GM18498 (cell line): ENCODE results near the gene EFNA3.
"Not testable (repeated sequence)": the region's sequence is repeated elsewhere in the genome, so short reads cannot be mapped to it uniquely, and the experiment has no call there.

Experiments used
- ATAC-seq: cut with Tn5 transposase; IDR thresholded peaks from one replicate; pipeline ENCODE4 v1.9.1; 2021; ENCODE audit warnings: mild to moderate bottlenecking, moderate library complexity; ENCODE audit not compliant: unreplicated experiment

The EFNA3 gene

DNA sequence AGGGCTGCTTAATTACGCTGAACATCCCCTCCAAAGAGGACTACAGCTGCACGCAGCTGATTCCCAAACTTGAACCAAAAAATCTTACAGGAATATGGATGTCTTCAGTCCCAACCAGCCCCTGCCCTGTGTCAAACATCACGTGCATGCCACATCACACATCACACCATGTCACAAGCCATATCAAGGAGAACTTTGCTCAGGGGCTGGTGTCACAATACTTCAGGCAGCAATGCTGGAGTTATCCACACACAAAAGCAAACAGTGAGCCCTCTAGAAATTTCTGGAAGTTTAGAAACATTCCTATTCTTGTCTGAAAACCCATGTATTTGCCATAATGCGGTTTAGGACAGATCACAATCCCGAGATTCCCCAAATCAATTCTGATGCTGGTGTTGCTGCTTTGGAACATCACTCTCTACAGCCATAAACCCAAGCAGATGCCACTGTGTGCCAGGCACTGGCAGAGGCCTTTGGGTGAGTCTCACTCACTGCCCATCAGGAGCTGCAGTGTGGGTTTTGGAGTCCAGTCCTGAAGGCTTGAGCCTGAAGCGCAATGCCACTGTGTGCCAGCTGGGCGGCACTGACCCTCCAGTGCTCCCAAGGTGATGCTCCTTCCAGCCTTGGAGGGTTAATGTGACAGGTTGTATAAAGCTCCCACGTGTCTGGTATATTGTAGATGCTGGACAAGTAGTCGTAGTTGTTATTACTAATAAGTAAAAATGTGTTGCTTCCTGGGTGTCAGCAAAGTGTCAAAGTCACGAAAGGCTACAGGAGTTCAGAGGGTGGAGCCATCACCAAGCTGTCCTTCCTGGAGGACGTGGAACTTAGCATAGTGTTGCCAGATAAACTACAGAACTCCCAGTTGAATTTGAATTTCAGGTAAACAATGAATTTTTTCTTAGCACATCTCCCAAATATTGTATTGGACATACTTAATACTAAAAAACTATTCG is 28.9 kb downstream of the EFNA3 start:
- no peak for ATAC-seq

DNA sequence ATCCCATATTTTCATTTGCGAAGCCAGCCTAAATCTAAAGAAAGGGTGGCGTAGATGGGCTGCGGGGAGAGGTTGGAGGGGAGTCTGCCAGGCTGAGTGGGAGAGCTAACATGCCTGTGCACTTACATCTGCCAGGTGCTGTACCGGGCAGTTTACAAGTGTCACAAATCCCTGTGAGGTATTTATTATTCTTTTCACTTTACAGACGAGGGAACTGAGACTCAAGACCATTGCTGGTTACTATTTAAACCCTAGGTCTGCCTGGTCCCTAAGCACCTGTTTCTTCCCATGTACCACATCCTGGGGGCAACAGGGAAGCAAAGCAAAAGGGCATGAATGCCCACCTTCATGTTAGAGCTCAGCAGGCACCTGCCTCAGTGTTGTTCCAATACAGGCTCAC is 29.7 kb downstream of the EFNA3 start:
- ATAC-seq: no peak

DNA sequence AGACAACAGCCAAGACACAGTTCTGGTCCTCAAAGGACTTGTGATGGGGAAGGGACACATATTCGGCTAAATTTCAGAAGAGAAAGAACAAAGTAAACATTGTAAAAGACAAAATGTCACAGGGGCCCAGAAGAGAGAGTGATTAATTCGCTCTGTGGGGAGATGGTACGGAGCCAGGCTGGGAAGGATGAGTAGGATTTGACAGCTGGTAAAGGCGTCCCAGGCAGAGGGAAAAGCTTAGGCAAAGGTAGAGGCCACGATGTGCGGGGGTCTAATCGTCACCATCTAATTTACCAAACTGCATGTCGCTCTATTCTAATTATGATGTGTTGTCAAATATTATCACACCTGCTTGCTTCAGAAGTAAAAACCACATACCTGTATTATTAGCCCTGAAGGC is 31.7 kb downstream of the EFNA3 start:
- ATAC-seq: no peak

DNA sequence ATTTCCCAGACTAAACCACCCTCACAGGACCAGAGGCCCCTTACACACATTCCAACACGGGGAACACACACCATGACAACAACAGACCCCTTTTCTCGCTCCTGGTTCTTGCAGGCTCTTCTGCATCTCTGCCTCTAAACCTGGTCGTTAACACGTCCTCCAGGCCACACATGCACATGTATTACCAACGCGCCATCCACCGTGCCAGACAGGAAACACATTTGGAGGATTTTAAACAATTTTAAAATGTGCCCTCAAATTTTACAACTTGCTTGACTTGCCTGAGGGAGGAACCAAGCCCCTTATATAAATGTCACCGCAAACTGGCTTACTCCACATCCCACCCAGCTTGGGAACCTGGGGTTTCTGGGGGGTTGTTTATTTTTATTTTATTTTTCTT is 32.2 kb downstream of the EFNA3 start:
- no peak for ATAC-seq

DNA sequence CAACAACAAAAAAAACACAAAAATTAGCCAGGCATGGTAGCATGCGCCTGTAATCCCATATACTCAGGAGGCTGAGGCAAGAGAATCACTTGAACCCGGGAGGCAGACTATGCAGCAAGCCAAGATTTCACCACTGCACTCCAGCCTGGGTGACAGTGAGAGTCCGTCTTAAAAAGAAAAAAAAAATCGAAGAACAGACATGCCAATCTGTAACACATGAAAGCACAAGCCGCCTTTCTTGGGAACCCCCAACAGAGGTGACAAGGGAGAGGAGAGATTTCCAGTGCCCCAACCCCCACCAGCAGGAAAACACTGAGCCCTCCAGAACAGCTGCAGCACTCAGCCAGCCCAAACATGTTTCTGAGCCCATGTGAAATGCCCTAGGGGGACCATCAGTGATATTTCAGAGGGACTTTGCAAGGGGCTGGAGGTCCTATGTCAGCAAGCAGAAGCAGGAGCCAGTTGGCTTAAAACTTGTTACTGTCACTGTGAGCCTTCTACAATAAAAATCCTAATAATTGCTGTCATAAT is 34.9 kb downstream of the EFNA3 start:
- no peak for ATAC-seq

DNA sequence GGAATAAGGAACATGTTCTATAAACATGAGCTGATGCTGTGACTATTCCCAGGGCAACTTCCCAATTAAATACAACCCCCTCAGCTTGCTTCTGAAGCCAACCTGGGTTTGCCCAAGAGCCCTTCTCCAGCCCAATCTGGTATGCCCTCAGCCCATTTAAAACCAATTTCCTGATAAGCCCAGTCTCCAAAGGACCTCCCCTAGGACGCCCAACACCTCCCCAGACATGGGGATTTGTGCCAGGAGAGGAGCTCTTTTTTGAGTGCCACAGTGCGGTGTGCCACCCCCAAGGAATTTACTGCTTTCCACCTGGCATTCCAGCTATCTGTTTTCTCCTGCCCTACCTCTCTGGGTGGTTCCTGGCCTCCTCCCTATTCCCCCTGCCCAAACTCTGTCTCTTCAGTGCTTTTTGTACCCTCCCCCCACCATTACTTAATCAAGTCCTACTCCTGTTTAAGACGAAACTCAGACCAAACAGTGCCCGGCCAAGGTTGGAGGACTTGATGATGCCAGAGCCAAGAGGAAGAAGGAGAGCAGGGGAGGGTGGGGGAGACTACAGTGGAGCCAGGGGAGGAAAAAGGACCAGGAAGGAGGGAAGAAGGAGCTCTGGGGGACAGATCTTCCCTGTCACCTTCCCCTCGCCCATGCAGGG is 37.6 kb downstream of the EFNA3 start:
- no peak for ATAC-seq

DNA sequence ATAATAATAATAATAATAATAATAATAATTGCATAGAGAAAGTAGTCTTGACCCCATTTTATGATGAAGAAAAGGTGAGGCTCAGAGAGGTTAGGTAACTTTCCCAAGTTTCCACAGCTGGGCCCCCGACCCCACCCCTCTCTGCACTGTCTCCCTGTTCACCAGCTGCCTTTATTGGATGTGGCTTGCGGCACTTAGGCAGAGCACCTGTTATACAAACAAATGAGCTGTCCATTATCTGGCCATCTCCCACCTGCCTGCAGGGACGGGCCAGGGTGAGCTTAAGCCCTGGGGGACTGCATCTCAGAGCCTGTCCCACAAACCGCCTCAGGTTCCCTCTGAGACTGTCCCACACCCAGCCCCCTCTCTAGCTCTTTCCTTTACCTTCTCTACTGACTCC is 39.0 kb downstream of the EFNA3 start:
- ATAC-seq: no peak

DNA sequence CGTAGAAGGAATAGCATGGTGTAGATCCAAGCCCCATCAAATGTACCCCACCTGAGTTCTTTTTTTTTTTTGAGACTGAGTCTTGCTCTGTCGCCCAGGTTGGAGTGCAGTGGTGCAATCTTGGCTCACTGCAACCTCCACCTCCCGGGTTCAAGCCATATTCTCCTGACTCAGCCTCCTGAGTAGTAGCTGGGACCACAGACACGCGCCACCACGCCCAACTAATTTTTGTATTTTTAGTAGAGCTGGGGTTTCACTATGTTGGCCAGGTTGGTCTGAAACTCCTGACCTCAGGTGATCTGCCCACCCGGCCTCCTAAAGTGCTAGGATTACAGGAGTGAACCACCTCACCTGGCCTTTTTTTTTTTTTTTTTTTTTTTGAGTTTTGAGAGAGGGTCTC is 39.5 kb downstream of the EFNA3 start:
- ATAC-seq: not testable (repeated sequence)

DNA sequence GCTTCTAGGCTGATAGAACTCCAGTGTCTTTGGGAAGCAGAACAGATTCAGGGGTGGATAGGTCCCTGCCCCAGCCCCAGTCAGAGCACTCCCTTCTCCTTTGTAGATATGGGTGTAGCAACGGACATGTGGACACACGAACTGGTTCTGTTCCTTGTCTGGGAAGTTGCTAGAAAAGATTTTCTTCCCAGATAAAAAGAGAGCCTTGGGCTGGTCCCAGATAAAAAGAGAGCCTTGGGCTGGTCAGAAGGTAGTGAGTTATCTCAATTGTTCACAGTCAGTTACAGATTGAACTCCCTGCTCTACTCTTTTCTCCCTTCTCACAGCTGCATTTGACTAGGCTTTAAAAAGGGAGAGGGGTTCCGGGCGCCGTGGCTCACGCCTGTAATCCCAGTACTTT is 41.6 kb downstream of the EFNA3 start:
- no peak for ATAC-seq

DNA sequence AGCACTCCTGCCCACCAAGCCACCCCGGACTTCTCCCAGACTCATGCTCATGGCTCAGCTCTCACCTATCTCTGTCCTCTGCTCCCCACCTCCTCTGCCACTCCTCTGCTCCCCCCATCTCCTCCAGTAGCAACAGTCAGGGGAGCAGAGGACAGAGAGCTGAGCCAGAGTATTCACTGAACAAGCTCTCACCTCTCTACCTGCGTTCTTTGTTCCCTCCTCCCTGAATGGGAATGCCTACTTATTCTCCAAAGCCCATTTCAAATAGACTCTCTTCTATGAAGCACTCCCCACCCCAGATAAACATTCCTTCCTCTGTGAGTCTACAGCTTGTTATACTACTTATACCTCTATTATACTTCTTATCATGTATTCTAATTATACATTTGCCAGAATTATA is 42.6 kb downstream of the EFNA3 start:
- no peak for ATAC-seq

DNA sequence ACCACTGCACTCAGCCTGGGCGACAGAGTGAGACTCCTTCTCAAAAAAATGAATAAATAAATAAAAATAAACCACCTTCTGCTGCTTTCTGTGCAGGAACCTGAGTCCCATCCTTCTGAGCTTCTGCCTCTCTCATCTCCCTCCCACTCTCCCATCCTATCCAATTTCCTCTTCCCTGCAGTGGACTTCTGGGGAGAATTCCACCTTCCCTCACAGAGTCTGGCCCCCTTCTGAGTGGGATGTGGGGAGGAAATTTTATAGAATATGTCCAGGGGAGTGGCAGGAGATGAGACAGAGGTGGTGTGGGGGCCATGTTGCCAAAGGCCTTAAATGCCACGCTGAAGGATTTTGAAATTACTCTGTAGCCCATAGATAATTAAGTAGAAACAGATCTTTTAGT is 43.7 kb downstream of the EFNA3 start:
- no peak for ATAC-seq

DNA sequence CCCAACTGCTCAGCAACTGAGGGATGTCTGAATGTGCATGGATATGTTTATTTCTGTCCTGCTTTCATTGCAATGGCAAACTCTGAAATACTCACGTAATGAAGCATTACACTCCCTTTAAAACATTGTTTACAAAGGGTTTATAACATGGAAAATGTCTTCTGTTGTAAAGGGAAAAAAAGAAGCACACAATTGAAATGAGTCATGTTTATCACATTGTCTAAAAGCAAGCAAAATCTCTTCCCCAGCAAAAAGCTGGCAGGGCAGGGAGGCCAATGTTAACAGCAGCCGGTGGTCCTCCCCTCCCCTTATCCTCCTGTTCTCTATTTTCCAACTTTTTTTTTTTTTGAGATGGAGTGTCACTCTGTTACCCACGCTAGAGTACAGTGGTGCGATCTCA is 45.2 kb downstream of the EFNA3 start:
- ATAC-seq: no peak

DNA sequence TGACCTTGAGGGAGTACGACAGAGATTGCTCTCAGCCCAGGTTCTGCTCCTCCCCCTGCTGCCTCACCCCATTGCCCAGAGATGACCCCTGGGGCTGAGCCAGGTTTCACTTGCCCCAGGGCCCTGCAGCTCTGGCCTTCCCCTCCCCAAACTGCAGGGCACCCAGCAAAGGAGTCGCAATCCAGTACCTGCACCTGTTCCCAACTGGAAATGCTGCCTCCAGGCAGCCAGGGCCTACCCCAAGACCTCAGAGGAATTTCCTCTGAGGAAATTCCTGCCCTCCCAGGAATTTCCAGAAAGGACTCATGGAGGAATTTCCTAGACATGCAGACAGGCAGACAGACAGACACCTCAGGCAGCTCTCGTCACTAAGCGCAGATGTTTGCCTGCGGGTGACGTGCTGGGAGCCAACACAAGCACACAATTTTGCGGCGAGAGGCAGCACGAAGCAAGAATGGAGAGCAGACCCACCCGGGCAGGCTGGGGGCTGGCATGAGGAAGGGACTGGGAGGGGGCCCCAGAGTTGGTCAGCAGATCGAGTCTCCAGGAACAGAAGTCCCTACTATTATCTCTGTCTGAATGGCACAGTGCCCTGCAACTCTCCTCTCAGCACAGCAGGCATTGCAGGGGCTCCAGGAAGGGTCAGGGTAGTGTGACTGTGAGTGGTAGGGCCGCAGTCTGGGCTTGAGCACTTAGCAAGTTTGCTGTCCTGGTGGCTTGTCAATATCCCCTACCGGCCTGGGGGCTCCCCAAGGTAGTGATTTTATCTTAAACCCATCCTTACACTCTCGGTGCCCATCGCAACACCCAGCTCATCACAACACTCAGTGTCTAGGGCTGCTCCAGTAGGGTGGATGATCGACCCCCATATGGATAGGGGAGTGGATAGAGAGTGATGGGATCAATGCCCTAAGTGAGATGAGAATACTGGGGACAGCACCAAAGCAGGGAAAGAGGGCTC is 46.1 kb downstream of the EFNA3 start:
- no peak for ATAC-seq

DNA sequence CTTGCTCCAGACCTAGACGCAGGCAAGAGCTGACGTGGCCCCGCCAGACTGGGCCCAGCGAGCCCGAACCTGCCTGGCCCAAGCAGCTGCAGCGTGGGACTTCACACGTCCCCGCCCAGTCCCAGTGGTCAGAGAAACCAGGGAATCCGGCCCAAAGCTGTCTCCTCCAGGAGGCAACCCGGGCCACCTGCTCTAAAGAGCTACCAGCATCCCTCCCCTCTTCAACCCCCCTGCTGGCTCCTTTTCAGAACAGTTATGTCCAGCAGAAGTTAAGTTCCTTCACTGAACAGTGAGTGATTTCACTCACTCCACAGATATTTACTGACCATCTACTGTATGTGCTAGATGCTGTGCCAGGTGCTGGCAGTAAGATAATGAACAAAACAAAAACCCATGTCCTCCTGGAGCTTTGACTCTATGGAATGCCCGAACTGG is 46.9 kb downstream of the EFNA3 start:
- no peak for ATAC-seq

DNA sequence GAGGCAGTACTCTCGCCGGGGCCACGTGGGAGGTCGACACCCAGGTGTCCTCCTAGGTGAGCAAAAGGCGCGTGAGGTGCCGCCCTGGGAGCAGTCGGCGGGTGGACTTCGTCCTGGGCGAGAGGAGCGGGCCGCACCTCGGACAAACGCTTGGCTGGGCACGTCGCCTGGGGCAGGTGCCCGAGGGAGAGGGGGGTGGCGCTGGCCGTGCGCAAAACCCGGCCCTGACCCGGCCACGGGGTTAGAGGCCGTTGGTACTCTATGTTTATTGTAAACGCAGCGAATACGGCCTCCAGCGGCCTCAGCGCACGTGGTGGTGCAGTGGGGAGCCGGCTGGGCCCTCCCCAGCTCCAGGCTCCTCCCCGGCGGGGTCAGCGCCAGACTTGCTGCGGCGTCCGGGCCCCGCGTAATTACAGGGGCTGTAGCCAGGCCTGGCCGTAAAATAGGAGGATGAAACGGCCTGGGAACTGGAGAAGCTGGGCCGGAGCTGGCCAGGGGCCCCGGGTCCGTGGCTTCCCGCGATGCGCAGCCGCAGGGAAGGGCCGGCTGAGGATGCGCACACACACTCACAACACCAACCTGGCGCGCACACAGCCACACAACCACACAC is 47.4 kb downstream of the EFNA3 start:
- no peak for ATAC-seq

DNA sequence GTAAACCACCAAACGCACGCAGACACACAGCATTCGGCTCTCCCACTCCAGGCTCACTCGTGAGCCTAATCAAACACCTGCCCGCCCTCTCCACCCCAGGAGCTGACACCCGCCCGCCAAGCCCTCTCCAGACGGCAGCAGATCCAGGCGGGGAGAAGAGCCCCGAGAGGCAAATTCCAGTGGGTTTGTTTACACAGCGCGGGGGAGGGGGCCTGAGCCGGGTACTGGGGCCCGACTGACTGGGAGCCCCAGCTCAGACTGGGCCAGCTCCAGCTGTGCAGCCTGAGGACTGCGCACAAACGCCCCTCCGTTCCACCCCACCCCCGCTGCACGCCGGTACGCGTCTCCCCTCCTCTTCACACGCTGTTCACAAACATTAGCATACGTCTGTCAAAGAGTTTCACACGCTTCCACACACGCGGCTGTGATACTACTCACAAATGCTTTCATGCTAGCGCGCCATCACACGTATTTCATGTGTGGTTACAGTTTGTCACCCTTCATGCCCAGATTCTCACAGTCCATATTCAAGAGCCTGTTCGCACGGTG is 48.0 kb downstream of the EFNA3 start:
- no peak for ATAC-seq

DNA sequence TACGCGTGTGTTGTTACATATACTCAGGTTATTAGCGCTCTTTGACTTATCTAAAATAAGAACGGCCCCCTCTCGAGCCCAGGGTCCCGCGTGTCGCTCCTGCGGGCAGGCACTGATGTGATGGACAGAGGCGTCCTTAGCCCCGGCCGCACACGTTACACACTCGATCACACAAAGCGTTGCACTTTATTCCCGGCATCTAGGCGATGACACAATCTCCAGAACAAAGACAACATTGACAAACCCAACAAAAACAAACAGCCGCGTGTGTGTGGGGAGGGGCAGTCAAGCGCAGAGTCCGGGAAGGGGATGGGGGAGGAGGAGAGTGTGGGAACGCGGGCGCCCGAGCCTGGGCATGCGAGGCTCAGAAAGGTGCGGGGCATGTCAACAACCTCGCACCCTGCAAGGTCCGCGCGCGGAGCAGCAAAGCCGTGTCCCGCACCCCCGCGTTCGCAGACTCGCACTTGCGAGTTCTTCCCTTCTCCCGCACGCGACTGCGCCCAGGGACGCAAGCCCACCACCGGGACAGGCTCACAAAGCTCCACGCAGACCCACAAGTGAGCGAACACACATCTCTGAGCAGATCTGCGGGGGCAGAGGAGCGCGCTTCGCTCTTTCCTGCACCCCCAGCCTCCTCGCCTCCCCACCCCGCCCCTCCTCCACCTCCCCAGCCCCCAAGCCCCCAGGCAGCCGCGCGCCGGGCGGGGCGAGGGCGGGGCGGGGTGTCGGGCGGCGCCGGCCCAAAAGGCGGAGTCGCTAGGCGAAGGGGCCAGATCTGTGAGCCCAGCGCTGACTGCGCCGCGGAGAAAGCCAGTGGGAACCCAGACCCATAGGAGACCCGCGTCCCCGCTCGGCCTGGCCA is 48.7 kb downstream of the EFNA3 start, which contains the start of gene EFNA1:
Gene EFNA1, plus strand, starts transcription at position 772 of the 862 bp plus-strand sequence. CDS start 102 bp downstream, outside the sequence.
- ATAC-seq: no peak

DNA sequence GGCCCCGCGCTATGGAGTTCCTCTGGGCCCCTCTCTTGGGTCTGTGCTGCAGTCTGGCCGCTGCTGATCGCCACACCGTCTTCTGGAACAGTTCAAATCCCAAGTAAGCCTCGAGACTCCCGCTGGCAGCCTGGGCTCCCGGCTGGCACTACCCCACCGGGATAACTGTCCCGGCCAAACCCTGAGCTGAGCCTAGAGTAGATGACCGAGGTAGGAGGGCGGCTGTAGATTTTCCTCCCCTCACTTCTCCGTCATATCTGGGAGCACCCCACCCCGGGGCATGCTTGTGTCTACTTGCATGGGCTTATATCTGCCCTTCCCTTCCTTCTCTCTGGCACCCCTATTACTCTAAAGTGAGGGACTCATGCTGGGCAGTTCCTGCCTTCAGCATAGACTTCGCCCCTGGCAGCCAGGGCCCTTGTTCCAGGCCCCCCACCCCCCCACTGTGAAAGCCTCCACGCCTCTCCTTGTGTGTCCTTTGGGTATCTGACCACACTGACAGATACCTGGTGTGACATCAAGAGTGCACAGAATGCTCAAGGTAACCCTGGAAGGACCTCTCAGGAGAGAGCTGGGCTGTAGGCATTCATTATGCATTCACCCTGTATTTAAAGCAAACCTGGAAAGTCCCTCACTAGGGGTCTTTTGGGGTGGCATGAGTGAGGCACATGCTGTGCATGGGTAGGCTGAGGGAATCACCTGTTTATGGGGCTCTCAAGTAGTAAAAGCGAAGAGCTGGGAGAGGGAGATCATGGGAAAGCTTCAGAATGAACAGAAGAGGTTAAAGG is 49.5 kb downstream of the EFNA3 start:
- no peak for ATAC-seq
